GM23248 (cell line): ENCODE results near the gene RTCA. TPM values are rescaled to one million over a fixed set of nuclear protein-coding genes. Genes with fewer than 3 reads are reported as not detected.

ENCODE experiments used
- DNase-seq: peaks from one replicate; pipeline ENCODE4 v3.0.0-alpha.2; 2015
- H2AFZ ChIP-seq: fragments of 200-600 bp; sonication (generic); 2 replicates; pipeline ENCODE4 v1.6.1; 2016; ENCODE audit warnings: antibody characterized with exemption
- H3F3A ChIP-seq: fragments of 200-600 bp; sonication (generic); 2 replicates; pipeline ENCODE4 v1.6.1; 2016; ENCODE audit warnings: mild to moderate bottlenecking, antibody characterized with exemption, mixed run types; ENCODE audit not compliant: insufficient read depth
- H3K27ac ChIP-seq: fragments of 200-600 bp; sonication (generic); 2 replicates; pipeline ENCODE4 v1.5.1; 2016; ENCODE audit warnings: mild to moderate bottlenecking
- H3K27me3 ChIP-seq: fragments of 200-600 bp; sonication (generic); replicated peaks from 2 replicates; pipeline ENCODE4 v1.6.1; 2016; ENCODE audit warnings: mild to moderate bottlenecking; ENCODE audit not compliant: insufficient read depth
- H3K36me3 ChIP-seq: fragments of 200-600 bp; sonication (generic); 2 replicates; pipeline ENCODE4 v1.6.1; 2016; ENCODE audit warnings: low read depth, mild to moderate bottlenecking
- H3K4me1 ChIP-seq: fragments of 200-600 bp; sonication (generic); 2 replicates; pipeline ENCODE4 v1.6.1; 2016; ENCODE audit warnings: mild to moderate bottlenecking; ENCODE audit not compliant: insufficient read depth
- H3K4me2 ChIP-seq: fragments of 200-600 bp; sonication (generic); one replicate; pipeline ENCODE4 v1.6.1; 2016; ENCODE audit warnings: mild to moderate bottlenecking; ENCODE audit not compliant: unreplicated experiment
- H3K4me3 ChIP-seq: fragments of 200-600 bp; sonication (generic); 2 replicates; pipeline ENCODE4 v1.5.1; 2016; ENCODE audit warnings: mild to moderate bottlenecking
- H3K79me2 ChIP-seq: fragments of 200-600 bp; sonication (generic); 2 replicates; pipeline ENCODE4 v1.6.1; 2016; ENCODE audit warnings: mild to moderate bottlenecking; ENCODE audit not compliant: insufficient read depth
- H3K9ac ChIP-seq: fragments of 200-600 bp; sonication (generic); 2 replicates; pipeline ENCODE4 v1.6.1; 2016; ENCODE audit warnings: mild to moderate bottlenecking
- H3K9me2 ChIP-seq: fragments of 200-600 bp; sonication (generic); 2 replicates; pipeline ENCODE4 v1.6.1; 2016; ENCODE audit warnings: mixed run types, mild to moderate bottlenecking, moderate library complexity; ENCODE audit not compliant: insufficient read depth
- H3K9me3 ChIP-seq: fragments of 200-600 bp; sonication (generic); one replicate; pipeline ENCODE4 v1.6.1; 2017; ENCODE audit warnings: low read depth
- H4K20me1 ChIP-seq: fragments of 200-600 bp; sonication (generic); 2 replicates; pipeline ENCODE4 v1.6.0; 2016; ENCODE audit not compliant: insufficient read depth
- EZH2 ChIP-seq: fragments of 200-600 bp; sonication (generic); IDR thresholded peaks from 2 replicates; pipeline ENCODE4 v1.6.1; 2018; ENCODE audit warnings: antibody characterized with exemption, mild to moderate bottlenecking; ENCODE audit not compliant: insufficient read depth, poor library complexity, severe bottlenecking
- EZH2phosphoT487 ChIP-seq: fragments of 200-600 bp; sonication (generic); IDR thresholded peaks from 2 replicates; pipeline ENCODE4 v1.6.1; 2018; ENCODE audit warnings: antibody characterized with exemption, moderate library complexity, mild to moderate bottlenecking, low read depth; ENCODE audit not compliant: insufficient read depth
- WGBS, 2 experiments: methylation state at CpG; one replicate each; pipeline ENCODE4 v1.1.6; 2015 to 2017; ENCODE audit warnings: low lambda C conversion rate in 2 of 2, low coverage in 1 of 2; ENCODE audit errors: missing lambda C conversion rate in 2 of 2; 5-methylcytosine and 5-hydroxymethylcytosine counted together
- in situ Hi-C: fragments of 300-500 bp; cut with MboI; formaldehyde crosslinking; loops from 2 replicates; pipeline ENCODE4 v1.15.0; 2020
- polyA plus RNA-seq: library from polyadenylated mRNA; unstranded; fragments of >200 nt; fragmentation: Nextera tagmentation; extraction: Ambion mirVana; gene quantifications from 2 replicates; pipeline ENCODE4 v1.2.1, GENCODE V29; 2016
- total RNA-seq: library from RNA; depleted of rRNA; stranded (reverse); fragments of >200 nt; shearing (Covaris generic); gene quantifications from 2 replicates; pipeline ENCODE4 v1.2.3, GENCODE V29; 2014

The RTCA gene
- total and polyA plus RNA-seq, 2 experiments from 2014 or later: 42.7 to 55.1 TPM

DNA sequence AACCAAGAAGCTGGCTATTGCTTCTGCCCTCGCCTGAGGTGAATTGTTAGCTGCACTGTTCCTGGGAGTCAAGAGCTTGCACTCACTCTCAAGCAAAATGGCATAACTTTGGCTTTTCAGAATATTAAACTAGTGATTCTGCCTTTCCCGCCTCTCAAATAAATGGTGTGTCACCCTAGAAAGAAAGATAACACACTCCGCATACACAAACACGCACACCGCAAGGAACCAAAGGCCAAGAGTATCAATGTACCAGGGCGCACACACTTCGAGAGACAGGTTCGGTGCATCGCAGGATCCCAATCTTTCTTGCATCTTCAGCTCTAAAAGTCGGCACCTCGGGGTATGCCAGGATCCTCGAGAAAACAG, 470 bp upstream of the RTCA start:
- WGBS, 2 experiments: 1 to 2% methylated on average over 12 of the region's 12 CpGs

DNA sequence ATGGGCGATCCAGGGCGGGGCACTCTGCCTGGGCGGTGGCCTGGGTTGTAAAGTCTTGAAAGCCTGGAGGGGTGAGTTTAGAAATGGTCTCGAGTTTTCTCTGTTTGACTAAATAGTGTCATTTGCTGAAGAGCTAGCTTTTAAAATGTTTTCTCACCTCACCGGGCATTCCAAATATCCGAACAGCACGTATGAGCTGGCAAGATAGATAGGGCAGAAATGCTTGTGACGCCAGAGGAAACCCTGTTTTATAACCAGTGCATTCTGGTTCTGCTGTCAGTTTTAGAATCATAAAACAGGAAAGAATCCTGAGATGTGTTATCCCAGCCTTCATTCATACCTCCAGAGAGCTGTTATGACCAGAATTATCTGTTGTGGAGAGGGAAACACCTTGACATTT, 725 bp downstream of the RTCA start:
- H3K9me3 ChIP-seq: no peaks in the 10 kb centered on the region
- H3K27ac ChIP-seq: peak overlapping the region; percentile 81
- DNase-seq: peak; percentile 42
- no peaks in the 10 kb centered on the region; the same call in 1 of the 2 replicates for H4K20me1 ChIP-seq
- H3K4me2 ChIP-seq: peak overlapping the region; percentile 89
- TF ChIP-seq EZH2 (no peak), EZH2phosphoT487 (no peak)
- H3K4me1 ChIP-seq: peaks cover 17% of the 10 kb centered on the region
- H3F3A ChIP-seq: no peaks in the 10 kb centered on the region
- in situ Hi-C loops: no loop called here
- H3K4me3 ChIP-seq: peak overlapping the region; percentile 93
- H3K79me2 ChIP-seq: peaks cover 55% of the 10 kb centered on the region
- H2AFZ ChIP-seq: peak overlapping the region; percentile 99
- no peaks in the 10 kb centered on the region for H3K27me3 ChIP-seq
- H3K36me3 ChIP-seq: peaks cover 28% of the 10 kb centered on the region
- H3K9ac ChIP-seq: peak overlapping the region; percentile 95
- no peaks in the 10 kb centered on the region for H3K9me2 ChIP-seq
- 0 to 5% methylated on average over 7 to 8 of the region's 8 CpGs for WGBS, 2 experiments

More for the DNA sequence above, 470 bp upstream of the RTCA start:
- Histone ChIP-seq H4K20me1 (no peaks in the 10 kb centered on the region), H2AFZ (peak overlapping the region; percentile 99), H3F3A (no peaks in the 10 kb centered on the region), H3K9ac (peak overlapping the region; percentile 95), H3K9me3 (no peaks in the 10 kb centered on the region), H3K27me3 (no peaks in the 10 kb centered on the region), H3K36me3 (peaks cover 17% of the 10 kb centered on the region; the same call in 1 of the 2 replicates), H3K4me1 (peaks cover 17% of the 10 kb centered on the region), H3K4me2 (peak overlapping the region; percentile 89), H3K27ac (peak overlapping the region; percentile 81), H3K9me2 (no peaks in the 10 kb centered on the region), H3K4me3 (peak overlapping the region; percentile 93), H3K79me2 (peaks cover 43% of the 10 kb centered on the region)
- in situ Hi-C loops: no loop called here
- TF ChIP-seq EZH2 (no peak), EZH2phosphoT487 (no peak)
- peak; percentile 74 for DNase-seq

DNA sequence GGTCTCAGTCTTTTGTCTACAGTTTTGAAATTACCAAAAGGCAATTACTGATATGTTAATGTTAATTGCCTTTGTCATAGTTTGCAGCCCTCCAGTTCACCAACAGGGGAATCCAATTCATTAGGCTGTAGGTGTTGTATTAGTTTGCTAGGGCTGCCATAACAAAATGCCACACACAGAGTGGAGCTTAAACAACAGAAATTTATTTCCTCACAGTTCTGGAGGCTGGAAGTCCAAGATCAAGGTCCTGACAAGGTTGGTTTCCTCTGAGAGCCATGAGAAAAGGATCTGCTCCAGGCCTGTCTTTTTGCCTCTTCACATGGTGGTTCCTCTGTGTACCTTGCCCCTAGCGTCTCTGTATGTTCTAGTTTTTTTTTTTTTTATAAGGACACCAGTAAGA, 1.3 kb downstream of the RTCA start:
- Histone ChIP-seq H3K79me2 (peaks cover 61% of the 10 kb centered on the region), H3K36me3 (peaks cover 34% of the 10 kb centered on the region), H3K4me2 (peak overlapping the region; percentile 89), H3K4me3 (peak overlapping the region; percentile 93), H3K27ac (no peak overlapping the region), H2AFZ (0 out of 2 replicates have a peak overlapping the region, but pooled peaks have one; percentile 99), H3K9me3 (no peaks in the 10 kb centered on the region), H3K9me2 (no peaks in the 10 kb centered on the region), H3K4me1 (peaks cover 17% of the 10 kb centered on the region), H3K27me3 (no peaks in the 10 kb centered on the region), H3F3A (no peaks in the 10 kb centered on the region), H3K9ac (peak overlapping the region; percentile 95), H4K20me1 (no peaks in the 10 kb centered on the region; the same call in 1 of the 2 replicates)
- DNase-seq: no peak
- no peak for TF ChIP-seq EZH2phosphoT487
- no peak for TF ChIP-seq EZH2
- WGBS, 2 experiments: 95 to 100% methylated on average over 1 of the region's 1 CpG
- in situ Hi-C loops: no loop called here

DNA sequence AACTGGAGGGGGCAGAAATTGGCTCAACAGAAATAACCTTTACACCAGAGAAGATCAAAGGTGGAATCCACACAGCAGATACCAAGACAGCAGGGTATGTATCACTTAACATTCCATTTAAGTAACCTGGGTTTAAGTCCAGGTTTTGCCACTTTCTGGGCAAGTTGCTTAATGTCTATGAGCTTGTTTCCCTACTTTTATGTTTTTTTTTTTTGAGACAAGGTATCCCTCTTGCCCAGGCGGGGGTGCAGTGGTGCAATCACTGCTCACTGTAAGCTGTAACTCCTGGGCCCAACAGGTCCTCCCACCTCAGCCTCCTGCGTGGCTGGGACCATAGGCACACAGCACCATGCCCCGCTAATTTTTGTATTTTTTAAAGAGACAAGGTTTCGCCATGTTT, 2.2 kb downstream of the RTCA start:
- in situ Hi-C loops: no loop called here

DNA sequence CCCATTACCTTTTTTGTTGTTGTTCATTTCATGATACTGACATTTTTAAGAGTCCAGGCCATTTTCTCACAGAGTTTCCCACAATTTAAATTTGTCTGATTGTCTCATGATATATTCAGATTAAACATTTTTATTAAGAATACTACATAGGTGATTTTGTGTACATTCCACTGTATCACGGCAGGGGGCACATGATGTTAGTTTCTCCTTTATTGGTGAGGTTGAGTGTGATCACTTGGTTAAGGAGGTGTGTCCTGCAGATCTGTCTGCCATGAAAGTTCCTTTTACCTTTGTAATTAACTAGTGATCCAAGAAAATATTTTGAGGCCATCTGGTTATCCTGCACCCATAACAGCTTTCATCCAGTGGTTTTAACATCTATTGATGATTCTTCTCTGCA, 11.8 kb downstream of the RTCA start:
- H3K4me1 ChIP-seq: no peaks in the 10 kb centered on the region
- in situ Hi-C loops: no loop called here
- no peak overlapping the region for H3K9ac ChIP-seq
- H3K36me3 ChIP-seq: peaks cover 80% of the 10 kb centered on the region
- no peaks in the 10 kb centered on the region for H3K9me3 ChIP-seq
- no peaks in the 10 kb centered on the region for H3K27me3 ChIP-seq
- H3K27ac ChIP-seq: no peak overlapping the region
- H3K4me3 ChIP-seq: no peak overlapping the region
- peaks cover 7% of the 10 kb centered on the region; the same call in 1 of the 2 replicates for H3F3A ChIP-seq
- peaks cover 81% of the 10 kb centered on the region for H3K79me2 ChIP-seq
- peak; percentile 18 for DNase-seq
- no peak overlapping the region for H3K4me2 ChIP-seq
- WGBS, 2 experiments: 50 to 51% methylated on average over 1 of the region's 1 CpG
- H2AFZ ChIP-seq: no peak overlapping the region
- no peaks in the 10 kb centered on the region for H3K9me2 ChIP-seq
- TF ChIP-seq EZH2 (no peak), EZH2phosphoT487 (no peak)
- H4K20me1 ChIP-seq: no peaks in the 10 kb centered on the region

More for the DNA sequence above, 2.2 kb downstream of the RTCA start:
- peaks cover 68% of the 10 kb centered on the region for H3K79me2 ChIP-seq
- no peaks in the 10 kb centered on the region for H3K9me3 ChIP-seq
- DNase-seq: no peak
- no peak for TF ChIP-seq EZH2
- TF ChIP-seq EZH2phosphoT487: no peak
- WGBS, 2 experiments: 93% methylated on average over 4 of the region's 4 CpGs
- H3K4me2 ChIP-seq: no peak overlapping the region
- H3K4me1 ChIP-seq: peaks cover 17% of the 10 kb centered on the region
- no peak overlapping the region for H3K4me3 ChIP-seq
- H3F3A ChIP-seq: no peaks in the 10 kb centered on the region
- no peaks in the 10 kb centered on the region; the same call in 1 of the 2 replicates for H4K20me1 ChIP-seq
- H3K36me3 ChIP-seq: peaks cover 43% of the 10 kb centered on the region
- H3K27ac ChIP-seq: no peak overlapping the region
- H3K9ac ChIP-seq: peak overlapping the region; percentile 95; the same call in 1 of the 2 replicates
- H2AFZ ChIP-seq: no peak overlapping the region
- H3K9me2 ChIP-seq: no peaks in the 10 kb centered on the region
- H3K27me3 ChIP-seq: no peaks in the 10 kb centered on the region
